Endothelial cell of umbilical vein (primary cell): Measurements from ENCODE around the gene FUT7.

Experiments
- FOS ChIP-seq: IDR thresholded peaks from 2 replicates; pipeline ENCODE4 v1.6.1; 2011; ENCODE audit warnings: mild to moderate bottlenecking, low read length, moderate library complexity, borderline replicate concordance; ENCODE audit not compliant: insufficient read depth
- MYC ChIP-seq: IDR thresholded peaks from one replicate; pipeline ENCODE4 v1.6.1; 2011; ENCODE audit warnings: mild to moderate bottlenecking, low read depth, low read length
- POLR2AphosphoS5 ChIP-seq: IDR thresholded peaks from 2 replicates; pipeline ENCODE4 v1.6.1; 2012; ENCODE audit warnings: low read depth, mild to moderate bottlenecking, control low read depth, low read length, moderate library complexity; ENCODE audit not compliant: insufficient read depth
- TF ChIP-seq, protein P1 (sequence below), 2 donors: IDR thresholded peaks; 1 replicate in 1 of 2; 2 replicates in 1 of 2; pipeline ENCODE4 v1.5.1; 2011; ENCODE audit warnings: low read length in 2 of 2, mild to moderate bottlenecking in 2 of 2, moderate library complexity in 2 of 2, control low read depth in 1 of 2, inconsistent platforms in 1 of 2, low read depth in 1 of 2; ENCODE audit not compliant: insufficient read depth in 1 of 2; ENCODE audit errors: extremely low read depth in 1 of 2

DNA sequence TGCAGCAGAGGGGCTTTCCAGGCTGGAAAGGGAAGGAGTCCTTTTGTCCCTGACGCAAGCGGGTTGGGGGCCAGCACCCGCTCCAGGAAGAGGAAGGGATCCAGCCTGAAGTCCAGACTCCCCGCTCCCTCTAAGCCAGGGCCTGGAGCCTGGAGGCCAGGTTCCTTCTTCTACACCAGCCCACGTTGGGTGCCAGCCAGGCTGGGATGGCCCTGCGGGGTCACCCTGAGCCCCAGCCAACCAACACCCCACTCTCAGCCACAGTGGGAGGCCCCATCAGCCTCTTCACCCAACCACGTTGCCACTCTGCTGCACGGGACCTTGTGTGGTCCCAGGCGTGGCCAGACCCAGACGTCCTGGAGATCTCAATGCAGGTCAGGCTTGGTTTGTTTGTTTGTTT is 970 bp upstream of the FUT7 start:
- no peak for TF ChIP-seq POLR2AphosphoS5
- TF ChIP-seq, protein P1, sequence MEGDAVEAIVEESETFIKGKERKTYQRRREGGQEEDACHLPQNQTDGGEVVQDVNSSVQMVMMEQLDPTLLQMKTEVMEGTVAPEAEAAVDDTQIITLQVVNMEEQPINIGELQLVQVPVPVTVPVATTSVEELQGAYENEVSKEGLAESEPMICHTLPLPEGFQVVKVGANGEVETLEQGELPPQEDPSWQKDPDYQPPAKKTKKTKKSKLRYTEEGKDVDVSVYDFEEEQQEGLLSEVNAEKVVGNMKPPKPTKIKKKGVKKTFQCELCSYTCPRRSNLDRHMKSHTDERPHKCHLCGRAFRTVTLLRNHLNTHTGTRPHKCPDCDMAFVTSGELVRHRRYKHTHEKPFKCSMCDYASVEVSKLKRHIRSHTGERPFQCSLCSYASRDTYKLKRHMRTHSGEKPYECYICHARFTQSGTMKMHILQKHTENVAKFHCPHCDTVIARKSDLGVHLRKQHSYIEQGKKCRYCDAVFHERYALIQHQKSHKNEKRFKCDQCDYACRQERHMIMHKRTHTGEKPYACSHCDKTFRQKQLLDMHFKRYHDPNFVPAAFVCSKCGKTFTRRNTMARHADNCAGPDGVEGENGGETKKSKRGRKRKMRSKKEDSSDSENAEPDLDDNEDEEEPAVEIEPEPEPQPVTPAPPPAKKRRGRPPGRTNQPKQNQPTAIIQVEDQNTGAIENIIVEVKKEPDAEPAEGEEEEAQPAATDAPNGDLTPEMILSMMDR (IDR thresholded peaks at IDR 0.05; ENCODE audit: extremely low read depth in 1 of 2, insufficient read depth in 1 of 2, low read depth in 1 of 2, low read length in 2 of 2) = no peak
- no peak for TF ChIP-seq FOS
- no peak for TF ChIP-seq MYC
